Right atrium auricular region (tissue), 2 donors: ENCODE measurements around the gene GAN. TPM values are rescaled to one million over a fixed set of nuclear protein-coding genes. Genes with fewer than 3 reads are reported as not detected.

Experiments
- DNase-seq: peaks from one replicate; pipeline ENCODE4 v3.0.0-alpha.2; 2019; ENCODE audit warnings: low spot score
- H3K27ac ChIP-seq, 2 donors: fragments of 200-600 bp; sonication (generic); 1 replicate in 1 of 2; 2 replicates in 1 of 2; pipeline ENCODE4 v1.5.1; 2016 to 2019
- H3K27me3 ChIP-seq, 2 donors: fragments of 200-600 bp; sonication (generic); one replicate each; pipeline versions ENCODE4 v1.5.1 to v1.6.0; 2017 to 2019
- H3K36me3 ChIP-seq: fragments of 200-600 bp; sonication (generic); one replicate; pipeline ENCODE4 v1.5.1; 2016
- H3K4me1 ChIP-seq, 2 donors: fragments of 200-600 bp; sonication (generic); one replicate each; pipeline versions ENCODE4 v1.5.1 to v1.6.0; 2017 to 2019
- H3K4me3 ChIP-seq, 2 donors: fragments of 200-600 bp; sonication (generic); 1 replicate in 1 of 2; 2 replicates in 1 of 2; pipeline ENCODE4 v1.5.1; 2017 to 2019; ENCODE audit warnings: mild to moderate bottlenecking in 1 of 2, moderate library complexity in 1 of 2
- H3K9me3 ChIP-seq, 2 donors: fragments of 200-600 bp; sonication (generic); one replicate each; pipeline ENCODE4 v1.5.1; 2019
- total RNA-seq, 2 donors: library from RNA; depleted of rRNA; stranded (reverse); fragments of >200 nt; gene quantifications; one replicate each; pipeline ENCODE4 v1.1.0, GENCODE V29; 2016
- TF ChIP-seq, protein P1 (sequence below), 2 donors: fragments of 200-600 bp; sonication (generic); IDR thresholded peaks; one replicate each; pipeline ENCODE4 v1.5.1; 2019; ENCODE audit warnings: antibody characterized with exemption in 2 of 2

GAN gene
- total RNA-seq, 2 donors from 2014 or later: 8.8 to 10.7 TPM

DNA sequence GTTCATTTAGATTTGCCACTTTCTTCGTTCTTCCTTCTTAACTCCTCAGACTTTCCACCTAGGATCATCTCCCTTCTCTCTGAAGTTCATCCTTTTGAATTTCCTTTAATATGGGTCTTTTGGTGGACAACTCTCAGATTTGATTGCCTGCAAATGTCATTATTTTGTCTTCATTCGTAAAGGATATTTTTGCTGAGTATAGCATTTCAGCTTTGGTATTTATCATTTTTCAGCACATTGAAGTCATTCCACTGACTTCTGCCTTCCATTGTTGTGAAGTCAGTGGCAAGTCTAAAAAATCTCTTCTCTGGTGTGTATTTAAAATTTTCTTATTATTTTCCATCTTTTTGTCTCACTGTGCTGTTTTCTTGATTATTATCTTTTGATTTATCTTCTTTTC is 45.4 kb downstream of the GAN start:
- Histone ChIP-seq H3K27ac (no peak overlapping the region), H3K4me3 (no peak overlapping the region), H3K9me3 (no peaks in the 10 kb centered on the region), H3K27me3 (no peaks in the 10 kb centered on the region), H3K36me3 (peaks cover 47% of the 10 kb centered on the region), H3K4me1 (no peaks in the 10 kb centered on the region)
- DNase-seq: no peak
- TF ChIP-seq, protein P1, sequence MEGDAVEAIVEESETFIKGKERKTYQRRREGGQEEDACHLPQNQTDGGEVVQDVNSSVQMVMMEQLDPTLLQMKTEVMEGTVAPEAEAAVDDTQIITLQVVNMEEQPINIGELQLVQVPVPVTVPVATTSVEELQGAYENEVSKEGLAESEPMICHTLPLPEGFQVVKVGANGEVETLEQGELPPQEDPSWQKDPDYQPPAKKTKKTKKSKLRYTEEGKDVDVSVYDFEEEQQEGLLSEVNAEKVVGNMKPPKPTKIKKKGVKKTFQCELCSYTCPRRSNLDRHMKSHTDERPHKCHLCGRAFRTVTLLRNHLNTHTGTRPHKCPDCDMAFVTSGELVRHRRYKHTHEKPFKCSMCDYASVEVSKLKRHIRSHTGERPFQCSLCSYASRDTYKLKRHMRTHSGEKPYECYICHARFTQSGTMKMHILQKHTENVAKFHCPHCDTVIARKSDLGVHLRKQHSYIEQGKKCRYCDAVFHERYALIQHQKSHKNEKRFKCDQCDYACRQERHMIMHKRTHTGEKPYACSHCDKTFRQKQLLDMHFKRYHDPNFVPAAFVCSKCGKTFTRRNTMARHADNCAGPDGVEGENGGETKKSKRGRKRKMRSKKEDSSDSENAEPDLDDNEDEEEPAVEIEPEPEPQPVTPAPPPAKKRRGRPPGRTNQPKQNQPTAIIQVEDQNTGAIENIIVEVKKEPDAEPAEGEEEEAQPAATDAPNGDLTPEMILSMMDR (IDR thresholded peaks at IDR 0.05): no peak

DNA sequence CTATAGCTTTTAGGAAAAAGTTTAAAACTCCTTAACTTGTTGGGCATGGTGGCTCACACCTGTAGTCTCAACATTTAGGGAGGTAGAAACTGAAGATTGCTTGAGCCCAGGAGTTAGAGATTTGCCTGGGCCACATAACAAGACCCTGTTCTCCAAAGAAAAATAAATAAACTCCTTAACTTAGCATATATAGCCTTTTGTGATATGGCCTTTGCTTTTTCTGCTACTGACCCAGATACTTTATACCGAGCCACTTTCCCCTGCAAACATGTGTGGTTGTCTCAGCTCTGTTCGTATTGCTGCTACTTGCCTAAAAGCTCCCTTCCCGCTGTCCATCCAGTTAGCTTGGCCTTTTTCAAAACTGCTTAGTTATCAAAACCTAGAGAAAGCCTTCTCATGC is 51.0 kb downstream of the GAN start:
- no peaks in the 10 kb centered on the region for H3K9me3 ChIP-seq
- no peaks in the 10 kb centered on the region for H3K4me1 ChIP-seq
- DNase-seq: no peak
- no peak overlapping the region for H3K4me3 ChIP-seq
- TF ChIP-seq, protein P1 (IDR thresholded peaks at IDR 0.05): no peak
- H3K36me3 ChIP-seq: peaks cover 35% of the 10 kb centered on the region
- H3K27me3 ChIP-seq: no peaks in the 10 kb centered on the region
- H3K27ac ChIP-seq: no peak overlapping the region

DNA sequence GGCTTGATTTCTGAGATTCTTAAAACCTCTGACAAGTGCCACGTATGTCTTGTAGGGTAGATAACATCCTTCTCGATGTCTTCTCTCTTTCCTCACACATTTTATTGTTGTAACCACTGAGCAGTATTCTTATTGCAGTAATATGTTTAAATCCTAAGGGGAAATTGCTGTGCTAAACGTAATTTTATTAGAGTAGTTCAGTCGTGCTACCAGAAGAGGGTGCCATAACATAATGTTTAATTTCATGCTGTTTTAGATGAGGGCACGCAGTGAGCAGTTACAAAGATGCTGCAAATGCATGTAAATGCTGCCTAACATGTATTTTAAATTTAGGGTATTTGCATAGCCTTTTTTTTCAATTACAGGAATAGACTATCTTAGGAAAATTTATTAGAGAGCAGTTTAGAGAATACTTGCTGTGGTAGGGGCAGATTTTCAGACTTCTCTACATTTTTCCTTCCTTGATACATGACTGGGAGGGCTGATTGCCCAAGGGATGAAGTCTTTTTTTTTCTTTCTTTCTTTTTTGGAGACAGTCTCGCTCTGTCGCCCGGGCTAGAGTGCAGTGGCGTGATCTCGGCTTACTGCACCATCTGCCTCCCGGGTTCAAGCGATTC is 51.7 kb downstream of the GAN start:
- TF ChIP-seq, protein P1 (IDR thresholded peaks at IDR 0.05): peak; percentile 55 to 77
- no peaks in the 10 kb centered on the region for H3K4me1 ChIP-seq
- H3K27ac ChIP-seq: no peak overlapping the region
- peaks cover 39% of the 10 kb centered on the region for H3K36me3 ChIP-seq
- DNase-seq: no peak
- H3K4me3 ChIP-seq: no peak overlapping the region
- no peaks in the 10 kb centered on the region for H3K9me3 ChIP-seq
- H3K27me3 ChIP-seq: no peaks in the 10 kb centered on the region

DNA sequence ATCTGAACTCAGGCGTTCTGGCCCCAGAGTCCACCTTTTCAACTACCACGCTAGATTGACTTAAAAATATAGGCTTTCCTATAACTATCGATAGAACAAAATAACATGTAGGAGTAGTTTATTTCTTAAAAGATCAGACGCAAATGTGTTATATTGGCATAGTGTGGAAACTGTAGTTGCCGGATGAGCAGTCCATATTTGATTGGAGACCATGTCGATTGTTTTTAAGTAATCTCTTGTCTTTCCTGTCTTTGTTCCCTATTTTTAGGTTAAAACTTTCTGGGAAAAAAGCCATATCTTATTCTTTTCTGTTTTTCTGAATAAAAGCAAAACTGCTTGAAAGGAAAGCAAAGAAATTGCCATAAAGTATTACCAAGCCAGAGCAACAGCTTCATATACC is 53.1 kb downstream of the GAN start:
- peaks cover 42% of the 10 kb centered on the region for H3K36me3 ChIP-seq

DNA sequence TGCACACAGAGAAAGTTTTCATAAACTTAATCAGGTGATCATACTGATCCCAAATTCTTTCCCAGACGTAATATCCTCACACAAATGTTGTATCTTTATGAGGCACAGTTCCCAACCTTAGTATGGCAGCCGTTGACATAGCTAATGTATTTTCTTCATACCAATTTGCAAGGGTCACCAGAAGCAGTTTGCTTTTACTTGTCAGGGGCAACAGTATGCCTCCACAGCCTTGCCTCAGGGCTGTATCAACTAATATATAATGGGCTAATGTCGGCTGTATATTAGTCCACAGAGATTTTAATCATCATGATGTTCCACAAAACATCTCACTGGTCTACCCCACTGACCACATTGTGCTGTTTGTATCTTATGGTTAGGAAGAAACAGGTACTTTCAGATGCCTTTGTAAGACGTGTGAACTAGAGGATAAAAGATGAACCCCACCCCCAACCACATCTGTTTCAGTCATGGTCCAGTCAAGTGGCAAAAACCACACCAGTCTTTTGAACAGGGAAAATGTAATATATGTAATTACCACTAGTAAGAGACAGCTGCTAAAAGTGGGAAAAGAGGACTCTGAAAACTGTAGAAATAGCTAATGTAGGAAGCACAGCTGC is 55.2 kb downstream of the GAN start:
- H3K4me1 ChIP-seq: no peaks in the 10 kb centered on the region
- no peak overlapping the region for H3K27ac ChIP-seq
- peaks cover 20% of the 10 kb centered on the region for H3K36me3 ChIP-seq

More for the DNA sequence above, 53.1 kb downstream of the GAN start:
- DNase-seq: no peak
- Histone ChIP-seq H3K27me3 (no peaks in the 10 kb centered on the region), H3K4me3 (no peak overlapping the region), H3K4me1 (no peaks in the 10 kb centered on the region), H3K9me3 (no peaks in the 10 kb centered on the region), H3K27ac (peak overlapping the region in 1 of 2 donors; percentile 22)
- TF ChIP-seq, protein P1 (IDR thresholded peaks at IDR 0.05): no peak

More for the DNA sequence above, 55.2 kb downstream of the GAN start:
- Histone ChIP-seq H3K27me3 (no peaks in the 10 kb centered on the region), H3K4me3 (no peak overlapping the region), H3K9me3 (no peaks in the 10 kb centered on the region)
- DNase-seq: no peak
- TF ChIP-seq, protein P1 (IDR thresholded peaks at IDR 0.05): no peak
